CD14-positive monocyte (primary cell): ENCODE results near the gene HES3. TPM values are rescaled to one million over a fixed set of nuclear protein-coding genes. Genes with fewer than 3 reads are reported as not detected.

Experiments used
- DNase-seq, 3 donors: peaks; one replicate each; pipeline ENCODE4 v3.0.0-alpha.2; 2011 to 2022
- H2AFZ ChIP-seq: 2 replicates; pipeline ENCODE4 v1.6.0; 2012; ENCODE audit warnings: mild to moderate bottlenecking, low read depth, low read length, inconsistent platforms; ENCODE audit not compliant: insufficient read depth, poor library complexity, severe bottlenecking
- H3K27ac ChIP-seq, 2 donors: 1 replicate in 1 of 2; 2 replicates in 1 of 2; pipeline ENCODE4 v1.5.1; 2012 to 2013; ENCODE audit warnings: low read length in 2 of 2, control low read depth in 1 of 2, inconsistent platforms in 1 of 2, low read depth in 1 of 2, mild to moderate bottlenecking in 1 of 2
- H3K27me3 ChIP-seq, 2 donors: one replicate each; pipeline versions ENCODE4 v1.6.0 to v1.6.1; 2011 to 2013; ENCODE audit warnings: low read length in 2 of 2; ENCODE audit not compliant: control insufficient read depth in 2 of 2, insufficient read depth in 2 of 2
- H3K36me3 ChIP-seq, 2 donors: replicated peaks in 1 of 2; 1 replicate in 1 of 2; 2 replicates in 1 of 2; pipeline versions ENCODE4 v1.5.1 to v1.6.1; 2012 to 2013; ENCODE audit warnings: low read length in 2 of 2, control low read depth in 1 of 2, inconsistent platforms in 1 of 2, mild to moderate bottlenecking in 1 of 2; ENCODE audit not compliant: insufficient read depth in 2 of 2, control insufficient read depth in 1 of 2
- H3K4me1 ChIP-seq, 2 donors: 1 replicate in 1 of 2; 2 replicates in 1 of 2; pipeline versions ENCODE4 v1.5.1 to v1.6.1; 2012 to 2013; ENCODE audit warnings: low read length in 2 of 2, control low read depth in 1 of 2, inconsistent platforms in 1 of 2, mild to moderate bottlenecking in 1 of 2, moderate library complexity in 1 of 2; ENCODE audit not compliant: insufficient read depth in 2 of 2, control insufficient read depth in 1 of 2
- H3K4me2 ChIP-seq: replicated peaks from 2 replicates; pipeline ENCODE3; 2012; ENCODE audit warnings: low read length, moderate library complexity, mild to moderate bottlenecking; ENCODE audit not compliant: poor library complexity, severe bottlenecking; ENCODE audit errors: extremely low read depth
- H3K4me3 ChIP-seq, 3 experiments: fragments of 200-600 bp in 1 of 3; sonication (generic) in 1 of 3; replicated peaks in 1 of 3; 1 replicate in 2 of 3; 2 replicates in 1 of 3; pipeline ENCODE4 v1.5.1; 2011 to 2013; ENCODE audit warnings: low read length in 3 of 3, mild to moderate bottlenecking in 3 of 3, control low read depth in 2 of 3, low read depth in 2 of 3, inconsistent platforms in 1 of 3, moderate library complexity in 1 of 3
- H3K79me2 ChIP-seq: 2 replicates; pipeline ENCODE4 v1.6.0; 2012; ENCODE audit warnings: mild to moderate bottlenecking, control low read depth, inconsistent platforms, low read length, moderate library complexity; ENCODE audit not compliant: insufficient read depth
- H3K9ac ChIP-seq: 2 replicates; pipeline ENCODE4 v1.6.0; 2017; ENCODE audit warnings: low read length, mild to moderate bottlenecking; ENCODE audit not compliant: insufficient read depth, poor library complexity, severe bottlenecking
- H3K9me3 ChIP-seq, 2 donors: replicated peaks in 1 of 2; 1 replicate in 1 of 2; 2 replicates in 1 of 2; pipeline versions ENCODE4 v1.5.1 to v1.6.1; 2012 to 2013; ENCODE audit warnings: low read length in 2 of 2, control low read depth in 1 of 2; ENCODE audit not compliant: control insufficient read depth in 1 of 2, insufficient read depth in 1 of 2
- H4K20me1 ChIP-seq: 2 replicates; pipeline ENCODE4 v1.6.0; 2012; ENCODE audit warnings: mild to moderate bottlenecking, low read length, control low read depth, moderate library complexity; ENCODE audit not compliant: insufficient read depth
- H3K27ac Mint-ChIP-seq, 7 donors: one replicate each; pipeline ENCODE4 v1.8.0; 2020; ENCODE audit warnings: mild to moderate bottlenecking in 7 of 7, mixed read lengths in 7 of 7, moderate library complexity in 6 of 7, inconsistent platforms in 2 of 7
- H3K27me3 Mint-ChIP-seq, 3 donors: one replicate each; pipeline ENCODE4 v1.8.0; 2021 to 2022; ENCODE audit warnings: low read depth in 3 of 3, mild to moderate bottlenecking in 3 of 3, mixed read lengths in 3 of 3, moderate library complexity in 3 of 3, inconsistent platforms in 1 of 3
- H3K36me3 Mint-ChIP-seq, 2 donors: one replicate each; pipeline ENCODE4 v1.8.0; 2020; ENCODE audit warnings: mixed read lengths in 2 of 2, inconsistent platforms in 1 of 2, mild to moderate bottlenecking in 1 of 2
- H3K4me1 Mint-ChIP-seq: one replicate; pipeline ENCODE4 v1.8.0; 2020; ENCODE audit warnings: mild to moderate bottlenecking, mixed read lengths
- H3K4me3 Mint-ChIP-seq, 2 donors: one replicate each; pipeline ENCODE4 v1.8.0; 2020; ENCODE audit warnings: mild to moderate bottlenecking in 2 of 2, mixed read lengths in 2 of 2, moderate library complexity in 1 of 2
- H3K9me3 Mint-ChIP-seq, 7 donors: one replicate each; pipeline ENCODE4 v1.8.0; 2020 to 2022; ENCODE audit warnings: mixed read lengths in 7 of 7, mild to moderate bottlenecking in 6 of 7, moderate library complexity in 6 of 7, inconsistent platforms in 2 of 7
- WGBS: methylation state at CpG from one replicate; pipeline ENCODE4 v1.1.5; 2013; ENCODE audit warnings: missing lambda C conversion rate; ENCODE audit not compliant: insufficient coverage; 5-methylcytosine and 5-hydroxymethylcytosine counted together
- intact Hi-C, 2 donors: fragments of 100-400 bp; cut with micrococcal nuclease; formaldehyde crosslinking; loops; one replicate each; pipeline versions ENCODE4 v1.15.0 to v1.15.1; 2023
- polyA plus RNA-seq, 3 donors: library from polyadenylated mRNA; depleted of rRNA in 1 of 3; unstranded in 2 of 3; stranded (reverse) in 1 of 3; fragments of 300-500 nt in 2 of 3; fragments of >200 nt in 1 of 3; fragmentation: Illumina TruSeq in 2 of 3; gene quantifications; 1 replicate in 2 of 3; 2 replicates in 1 of 3; pipeline ENCODE4 v1.2.3, GENCODE V29; 2012 to 2021
- TF ChIP-seq, protein P1 (sequence below): fragments of 200-600 bp; IDR thresholded peaks from one replicate; pipeline ENCODE4 v1.8.0; 2022; ENCODE audit warnings: antibody characterized with exemption, mild to moderate bottlenecking

The HES3 gene
- polyA plus RNA-seq, 3 donors = not detected

DNA sequence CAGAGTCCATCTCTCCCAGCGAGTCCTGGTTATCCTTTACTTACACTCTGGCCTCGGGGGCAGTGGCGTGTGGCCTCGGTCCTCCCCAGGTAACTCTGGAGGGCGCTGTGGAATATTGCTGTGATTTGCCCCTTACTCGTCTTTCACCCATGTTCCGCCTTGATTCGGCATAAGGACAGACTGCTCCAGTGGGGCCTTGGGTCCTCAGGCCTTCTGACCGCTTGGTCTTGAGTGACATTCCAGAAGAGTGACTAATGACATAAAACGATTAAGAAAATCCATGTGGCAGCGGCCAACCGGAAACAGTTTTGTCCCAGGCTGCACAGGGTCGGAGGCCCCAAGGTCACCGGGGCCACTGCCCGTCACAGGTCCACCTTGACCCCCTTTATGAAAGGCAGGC lies 19.3 kb upstream of the HES3 start:
- intact Hi-C loops = no loop called here
- H2AFZ ChIP-seq = no peak overlapping the region
- DNase-seq = no peak

DNA sequence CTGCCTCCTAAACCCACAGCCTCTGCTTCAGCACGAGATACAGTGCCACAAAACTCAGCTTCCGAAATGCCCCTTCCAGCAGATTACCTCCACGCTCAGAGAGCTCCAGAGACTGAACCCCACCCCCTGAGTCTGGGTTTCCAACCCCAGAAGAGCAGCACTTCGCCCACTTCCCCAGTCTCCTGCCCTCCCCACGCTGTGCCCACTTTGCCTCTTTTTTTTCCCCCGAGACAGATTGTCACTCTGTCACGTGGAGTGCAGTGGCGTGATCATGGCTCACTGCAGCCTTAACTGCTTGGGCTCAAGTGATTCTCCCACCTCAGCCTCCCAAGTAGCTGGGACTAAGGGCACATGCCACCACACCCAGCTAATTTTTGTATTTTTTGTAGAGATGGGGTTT lies 18.3 kb upstream of the HES3 start:
- Histone ChIP-seq H2AFZ (no peak overlapping the region), H3K9me3 (no peaks in the 10 kb centered on the region), H3K4me3 (no peak overlapping the region), H3K4me2 (no peak overlapping the region), H3K36me3 (peaks cover 55 to 87% of the 10 kb centered on the region in 2 donors), H3K79me2 (no peaks in the 10 kb centered on the region), H4K20me1 (no peaks in the 10 kb centered on the region), H3K27me3 (no peaks in the 10 kb centered on the region), H3K4me1 (no peaks in the 10 kb centered on the region), H3K27ac (no peak overlapping the region), H3K9ac (no peak overlapping the region)
- DNase-seq = no peak
- 95% methylated on average over 8 of the region's 8 CpGs for WGBS
- Mint-ChIP-seq H3K27ac (peak overlapping the region in 2 of 7 donors; percentile 42 to 43), H3K9me3 (no peaks in the 10 kb centered on the region), H3K4me1 (no peaks in the 10 kb centered on the region), H3K27me3 (peaks cover 0 to 3% (median 0%) of the 10 kb centered on the region in 3 donors), H3K4me3 (no peak overlapping the region), H3K36me3 (peaks cover 60 to 94% of the 10 kb centered on the region in 2 donors)
- TF ChIP-seq, protein P1, sequence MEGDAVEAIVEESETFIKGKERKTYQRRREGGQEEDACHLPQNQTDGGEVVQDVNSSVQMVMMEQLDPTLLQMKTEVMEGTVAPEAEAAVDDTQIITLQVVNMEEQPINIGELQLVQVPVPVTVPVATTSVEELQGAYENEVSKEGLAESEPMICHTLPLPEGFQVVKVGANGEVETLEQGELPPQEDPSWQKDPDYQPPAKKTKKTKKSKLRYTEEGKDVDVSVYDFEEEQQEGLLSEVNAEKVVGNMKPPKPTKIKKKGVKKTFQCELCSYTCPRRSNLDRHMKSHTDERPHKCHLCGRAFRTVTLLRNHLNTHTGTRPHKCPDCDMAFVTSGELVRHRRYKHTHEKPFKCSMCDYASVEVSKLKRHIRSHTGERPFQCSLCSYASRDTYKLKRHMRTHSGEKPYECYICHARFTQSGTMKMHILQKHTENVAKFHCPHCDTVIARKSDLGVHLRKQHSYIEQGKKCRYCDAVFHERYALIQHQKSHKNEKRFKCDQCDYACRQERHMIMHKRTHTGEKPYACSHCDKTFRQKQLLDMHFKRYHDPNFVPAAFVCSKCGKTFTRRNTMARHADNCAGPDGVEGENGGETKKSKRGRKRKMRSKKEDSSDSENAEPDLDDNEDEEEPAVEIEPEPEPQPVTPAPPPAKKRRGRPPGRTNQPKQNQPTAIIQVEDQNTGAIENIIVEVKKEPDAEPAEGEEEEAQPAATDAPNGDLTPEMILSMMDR = no peak
- intact Hi-C loops = no loop called here

More for the DNA sequence above, 19.3 kb upstream of the HES3 start:
- H3K27me3 ChIP-seq = no peaks in the 10 kb centered on the region
- H4K20me1 ChIP-seq = no peaks in the 10 kb centered on the region
- H3K9me3 ChIP-seq = no peaks in the 10 kb centered on the region
- no peaks in the 10 kb centered on the region for H3K79me2 ChIP-seq
- Mint-ChIP-seq H3K27me3 (peaks cover 0 to 3% (median 0%) of the 10 kb centered on the region in 3 donors), H3K27ac (no peak overlapping the region), H3K36me3 (peaks cover 61 to 89% of the 10 kb centered on the region in 2 donors), H3K4me1 (no peaks in the 10 kb centered on the region), H3K4me3 (no peak overlapping the region), H3K9me3 (no peaks in the 10 kb centered on the region)
- no peak overlapping the region for H3K4me3 ChIP-seq
- TF ChIP-seq, protein P1 = no peak
- WGBS = 96% methylated on average over 13 of the region's 15 CpGs
- H3K4me1 ChIP-seq = no peaks in the 10 kb centered on the region
- H3K9ac ChIP-seq = no peak overlapping the region
- no peak overlapping the region for H3K27ac ChIP-seq
- H3K36me3 ChIP-seq = peaks cover 52 to 79% of the 10 kb centered on the region in 2 donors
- no peak overlapping the region for H3K4me2 ChIP-seq
